Ovary (tissue), 9 donors: ENCODE results near the gene LRMDA. TPM values are rescaled to one million over a fixed set of nuclear protein-coding genes. Genes with fewer than 3 reads are reported as not detected.

Experiments
- DNase-seq, 5 donors: peaks; one replicate each; pipeline ENCODE4 v3.0.0-alpha.2; 2019 to 2020
- H3K27ac ChIP-seq, 2 donors: fragments of 200-600 bp; one replicate each; pipeline versions ENCODE4 v1.5.1 to v1.8.0; 2019 to 2022
- H3K27me3 ChIP-seq: fragments of 200-600 bp; one replicate; pipeline ENCODE4 v1.8.0; 2022
- H3K36me3 ChIP-seq: fragments of 200-600 bp; sonication (generic); one replicate; pipeline ENCODE4 v1.5.1; 2019
- H3K4me1 ChIP-seq: one replicate; pipeline ENCODE4 v1.8.1; 2013; ENCODE audit warnings: mild to moderate bottlenecking, moderate library complexity; ENCODE audit not compliant: insufficient read depth
- H3K4me3 ChIP-seq: fragments of 200-600 bp; sonication (generic); one replicate; pipeline ENCODE4 v1.5.1; 2017
- H3K9me3 ChIP-seq, 2 donors: fragments of 200-600 bp in 1 of 2; sonication (generic) in 1 of 2; one replicate each; pipeline versions ENCODE4 v1.5.1 to v1.8.1; 2013 to 2019; ENCODE audit warnings: mild to moderate bottlenecking in 1 of 2, moderate library complexity in 1 of 2
- CTCF ChIP-seq, 3 donors: fragments of 450-650 bp in 2 of 3; fragments of 200-600 bp in 1 of 3; IDR thresholded peaks; one replicate each; pipeline versions ENCODE4 v1.5.1 to v1.8.0; 2016 to 2022; ENCODE audit warnings: antibody characterized with exemption in 3 of 3, mild to moderate bottlenecking in 1 of 3
- EP300 ChIP-seq: sonication (generic); formaldehyde crosslinking; IDR thresholded peaks from one replicate; pipeline ENCODE4 v1.6.1; 2017; ENCODE audit warnings: antibody characterized with exemption
- POLR2A ChIP-seq: fragments of 450-650 bp; IDR thresholded peaks from one replicate; pipeline ENCODE4 v1.6.1; 2017; ENCODE audit warnings: antibody characterized with exemption, mild to moderate bottlenecking, moderate library complexity
- WGBS, 3 donors: extraction: QIAGEN DNeasy Blood & Tissue Kit in 1 of 3; methylation state at CpG; one replicate each; pipeline versions ENCODE4 v1.1.5 to v1.1.7; 2013 to 2017; 5-methylcytosine and 5-hydroxymethylcytosine counted together
- intact Hi-C, 4 donors: fragments of 100-400 bp; cut with DNase I; formaldehyde crosslinking; loops; one replicate each; pipeline versions ENCODE4 v1.11.0 to v1.15.1; 2022 to 2023
- polyA plus RNA-seq, 2 donors: library from polyadenylated mRNA; stranded (reverse); fragments of 200-250 nt in 1 of 2; fragments of 350-450 nt in 1 of 2; fragmentation: Illumina TruSeq in 1 of 2; extraction: RNeasy Lipid Tissue Mini Kit (QIAGEN cat#74804) in 1 of 2; gene quantifications; one replicate each; pipeline ENCODE4 v1.2.3, GENCODE V29; 2013 to 2014
- total RNA-seq, 7 donors: library from RNA; depleted of rRNA in 2 of 7; stranded (reverse); fragments of >200 nt in 2 of 7; fragmentation: NEBNext Ultra II Directional in 3 of 7; extraction: Animal tissue kit (Norgen Biotek cat#: 25700) in 3 of 7; gene quantifications; one replicate each; pipeline versions ENCODE4 v1.1.0 to v1.2.4, GENCODE V29; 2016 to 2023
- donor health status: DM: no; HTN: no; CAD: no; lungs with moderate emphysema.
- donor health status: DM: no; HTN: no; CAD: no.
- donor health status: Bipolar disorder and iron deficiency.
- donor health status: DM: yes; HTN: yes; CAD: no.
- donor health status: DM: no; HTN: no; CAD: no.
- donor health status: DM: yes; HTN: yes; CAD: no.

Gene LRMDA
- total and polyA plus RNA-seq, 9 donors = 14.8 to 30.7 (median 22.9) TPM

GRCh38 chr10:76411729-76412435 is 980.5 kb downstream of the LRMDA start:
- peak; percentile 76 to 84 (median 78) for DNase-seq
- peaks cover 18% of the 10 kb centered on the region for H3K4me1 ChIP-seq
- H3K27ac ChIP-seq = peak overlapping the region in 1 of 2 donors; percentile 57

GRCh38 chr10:76415554-76415953 is 984.1 kb downstream of the LRMDA start:
- no peak overlapping the region for H3K4me3 ChIP-seq
- peaks cover 11% of the 10 kb centered on the region for H3K4me1 ChIP-seq
- H3K27me3 ChIP-seq = no peaks in the 10 kb centered on the region
- TF ChIP-seq EP300 = no peak
- no peaks in the 10 kb centered on the region for H3K9me3 ChIP-seq
- no peak for DNase-seq
- H3K36me3 ChIP-seq = no peaks in the 10 kb centered on the region
- intact Hi-C loops = loop anchor here in 1 of 4 donors (10.0 kb wide), 1 partner anchor 129 kb away; no protein-coding TSS in a partner anchor
- 96 to 97% (median 97%) methylated on average over 7 of the region's 7 CpGs for WGBS, 3 donors
- H3K27ac ChIP-seq = no peak overlapping the region

More at GRCh38 chr10:76411729-76412435, 980.5 kb downstream of the LRMDA start:
- intact Hi-C loops = loop anchor here in 1 of 4 donors (10.0 kb wide), 1 partner anchor 133 kb away; no protein-coding TSS in a partner anchor
- Histone ChIP-seq H3K4me3 (no peak overlapping the region), H3K36me3 (no peaks in the 10 kb centered on the region), H3K27me3 (no peaks in the 10 kb centered on the region), H3K9me3 (no peaks in the 10 kb centered on the region)
- no peak for TF ChIP-seq EP300
- TF ChIP-seq POLR2A = no peak
- TF ChIP-seq CTCF (IDR thresholded peaks at IDR 0.05) = no peak
- 39 to 55% (median 45%) methylated on average over 8 of the region's 8 CpGs for WGBS, 3 donors

GRCh38 chr10:76416642-76417041 is 985.2 kb downstream of the LRMDA start:
- intact Hi-C loops = loop anchor here in 1 of 4 donors (10.0 kb wide), 1 partner anchor 128 kb away; no protein-coding TSS in a partner anchor
- Histone ChIP-seq H3K27ac (no peak overlapping the region), H3K27me3 (no peaks in the 10 kb centered on the region), H3K36me3 (no peaks in the 10 kb centered on the region), H3K4me1 (peaks cover 7% of the 10 kb centered on the region), H3K9me3 (no peaks in the 10 kb centered on the region), H3K4me3 (no peak overlapping the region)
- TF ChIP-seq CTCF (IDR thresholded peaks at IDR 0.05) (no peak), EP300 (no peak), POLR2A (no peak)
- 95 to 96% (median 95%) methylated on average over 4 of the region's 4 CpGs for WGBS, 3 donors
- DNase-seq = no peak

- H3K4me1 ChIP-seq = no peaks in the 10 kb centered on the region
- no peak overlapping the region for H3K27ac ChIP-seq
- H3K9me3 ChIP-seq = no peaks in the 10 kb centered on the region
- intact Hi-C loops = no loop called here
- no peak for DNase-seq
- WGBS, 3 donors = 96 to 98% (median 96%) methylated on average over 4 of the region's 4 CpGs
- TF ChIP-seq CTCF (IDR thresholded peaks at IDR 0.05) (no peak), POLR2A (no peak), EP300 (no peak)
- H3K4me3 ChIP-seq = no peak overlapping the region
- H3K36me3 ChIP-seq = no peaks in the 10 kb centered on the region
- H3K27me3 ChIP-seq = no peaks in the 10 kb centered on the region
Measured at GRCh38 chr10:76420725-76421124, 989.3 kb downstream of the LRMDA start.

- intact Hi-C loops = no loop called here
Measured at GRCh38 chr10:76422769-76423168, 991.3 kb downstream of the LRMDA start.

More at GRCh38 chr10:76422769-76423168, 991.3 kb downstream of the LRMDA start:
- H3K4me3 ChIP-seq = no peak overlapping the region
- 90 to 92% (median 91%) methylated on average over 4 of the region's 4 CpGs for WGBS, 3 donors
- H3K36me3 ChIP-seq = no peaks in the 10 kb centered on the region
- DNase-seq = no peak
- H3K4me1 ChIP-seq = no peaks in the 10 kb centered on the region
- no peak overlapping the region for H3K27ac ChIP-seq
- no peak for TF ChIP-seq CTCF (IDR thresholded peaks at IDR 0.05)
- no peak for TF ChIP-seq EP300
- no peak for TF ChIP-seq POLR2A
- H3K27me3 ChIP-seq = no peaks in the 10 kb centered on the region
- H3K9me3 ChIP-seq = no peaks in the 10 kb centered on the region
